DND-41 (cell line): ENCODE measurements around the gene ITGA7.
"Not testable (repeated sequence)": the region's sequence is repeated elsewhere in the genome, so short reads cannot be mapped to it uniquely, and the experiment has no call there.

Experiments
- ATAC-seq: fragments of 200-7000 bp; cut with Tn5 transposase; 3 replicates; pipeline ENCODE4 v1.9.1; 2021; ENCODE audit warnings: low read depth; ENCODE audit not compliant: insufficient read depth
- DNase-seq: peaks from one replicate; pipeline ENCODE4 v3.0.0-alpha.2; 2020
- H2AFZ ChIP-seq: 2 replicates; pipeline ENCODE4 v1.6.0; 2012; ENCODE audit warnings: low read depth, low read length
- H3K27ac ChIP-seq: 2 replicates; pipeline ENCODE4 v1.5.1; 2012; ENCODE audit warnings: low read length, inconsistent platforms
- H3K27me3 ChIP-seq: fragments of 200-600 bp; sonication (generic); 2 replicates; pipeline ENCODE4 v1.6.0; 2012; ENCODE audit warnings: low read length, mild to moderate bottlenecking, inconsistent platforms; ENCODE audit not compliant: insufficient read depth, poor library complexity
- H3K36me3 ChIP-seq: 2 replicates; pipeline ENCODE4 v1.5.1; 2012; ENCODE audit warnings: low read length, inconsistent platforms; ENCODE audit not compliant: insufficient read depth
- H3K4me1 ChIP-seq: 2 replicates; pipeline ENCODE4 v1.5.1; 2012; ENCODE audit warnings: mild to moderate bottlenecking, low read length; ENCODE audit not compliant: insufficient read depth
- H3K4me2 ChIP-seq: 2 replicates; pipeline ENCODE4 v1.6.0; 2012; ENCODE audit warnings: mild to moderate bottlenecking, moderate library complexity, low read length, inconsistent platforms; ENCODE audit not compliant: insufficient read depth
- H3K4me3 ChIP-seq, 2 experiments: fragments of 200-600 bp in 1 of 2; shearing (Covaris generic) in 1 of 2; 2 replicates each; pipeline ENCODE4 v1.5.1; 2012 to 2016; ENCODE audit warnings: inconsistent platforms in 2 of 2, low read length in 2 of 2, mild to moderate bottlenecking in 2 of 2, low read depth in 1 of 2, moderate library complexity in 1 of 2
- H3K79me2 ChIP-seq: 2 replicates; pipeline ENCODE4 v1.6.0; 2012; ENCODE audit warnings: low read length, inconsistent platforms; ENCODE audit not compliant: insufficient read depth
- H3K9ac ChIP-seq: 2 replicates; pipeline ENCODE4 v1.6.0; 2012; ENCODE audit warnings: low read depth, mild to moderate bottlenecking, inconsistent platforms, low read length, moderate library complexity
- H3K9me3 ChIP-seq: 2 replicates; pipeline ENCODE4 v1.5.1; 2012; ENCODE audit warnings: low read length, moderate library complexity, mild to moderate bottlenecking, inconsistent platforms; ENCODE audit not compliant: insufficient read depth, severe bottlenecking
- H4K20me1 ChIP-seq: 2 replicates; pipeline ENCODE4 v1.6.0; 2012; ENCODE audit warnings: low read length; ENCODE audit not compliant: insufficient read depth
- CTCF ChIP-seq: IDR thresholded peaks from 2 replicates; pipeline ENCODE4 v1.5.1; 2012; ENCODE audit warnings: borderline replicate concordance, low read length, moderate library complexity, mild to moderate bottlenecking; ENCODE audit not compliant: poor library complexity, severe bottlenecking; ENCODE audit errors: extremely low read depth
- EZH2 ChIP-seq: IDR thresholded peaks from 3 replicates; pipeline ENCODE4 v1.6.1; 2012; ENCODE audit warnings: borderline replicate concordance, low read depth, mild to moderate bottlenecking, moderate library complexity, low read length, inconsistent platforms; ENCODE audit not compliant: severe bottlenecking

ITGA7 gene

GRCh38 chr12:55651299-55651683 is 56.4 kb downstream of the ITGA7 start:
- H3K4me2 ChIP-seq: no peak overlapping the region
- H3K79me2 ChIP-seq: no peaks in the 10 kb centered on the region
- no peak overlapping the region for H3K4me3 ChIP-seq
- no peak overlapping the region for H3K9ac ChIP-seq
- no peaks in the 10 kb centered on the region for H3K36me3 ChIP-seq
- DNase-seq (no peak), ATAC-seq (no peak)
- H3K27ac ChIP-seq: no peak overlapping the region
- no peaks in the 10 kb centered on the region for H3K4me1 ChIP-seq
- peaks cover 2% of the 10 kb centered on the region for H3K9me3 ChIP-seq
- no peaks in the 10 kb centered on the region for H3K27me3 ChIP-seq
- H2AFZ ChIP-seq: no peak overlapping the region
- H4K20me1 ChIP-seq: no peaks in the 10 kb centered on the region
- TF ChIP-seq CTCF (no peak), EZH2 (no peak)

- H3K4me2 ChIP-seq, H4K20me1 ChIP-seq, H3K27ac ChIP-seq, H3K9me3 ChIP-seq, H3K36me3 ChIP-seq, H3K4me1 ChIP-seq, H3K4me3 ChIP-seq, H3K9ac ChIP-seq, ATAC-seq, H2AFZ ChIP-seq, H3K27me3 ChIP-seq, H3K79me2 ChIP-seq, DNase-seq: not testable (repeated sequence)
These were observed 56.9 kb downstream of the ITGA7 start for GRCh38 chr12:55650620-55651298.

GRCh38 chr12:55647027-55647426 is 60.7 kb downstream of the ITGA7 start:
- Histone ChIP-seq H3K9me3 (peaks cover 2% of the 10 kb centered on the region), H3K27me3 (no peaks in the 10 kb centered on the region), H3K4me2 (no peak overlapping the region), H3K79me2 (no peaks in the 10 kb centered on the region), H3K4me1 (0 out of 2 replicates have a peak, but pooled peaks cover 3% of the 10 kb centered on the region), H2AFZ (no peak overlapping the region), H3K36me3 (no peaks in the 10 kb centered on the region), H4K20me1 (no peaks in the 10 kb centered on the region), H3K9ac (no peak overlapping the region), H3K4me3 (no peak overlapping the region), H3K27ac (no peak overlapping the region)
- DNase-seq (no peak), ATAC-seq (no peak)
- TF ChIP-seq CTCF: no peak

GRCh38 chr12:55644591-55644990 is 63.1 kb downstream of the ITGA7 start:
- no peak overlapping the region for H3K27ac ChIP-seq
- H4K20me1 ChIP-seq: no peaks in the 10 kb centered on the region
- H3K4me2 ChIP-seq: no peak overlapping the region
- H3K27me3 ChIP-seq: peaks cover 13% of the 10 kb centered on the region
- H3K4me3 ChIP-seq: no peak overlapping the region
- no peaks in the 10 kb centered on the region for H3K79me2 ChIP-seq
- H3K9ac ChIP-seq: no peak overlapping the region
- ATAC-seq: no peak
- no peak overlapping the region for H2AFZ ChIP-seq
- no peak for DNase-seq
- 0 out of 2 replicates have a peak, but pooled peaks cover 3% of the 10 kb centered on the region for H3K4me1 ChIP-seq
- no peak for TF ChIP-seq EZH2
- peaks cover 2% of the 10 kb centered on the region for H3K9me3 ChIP-seq
- no peaks in the 10 kb centered on the region for H3K36me3 ChIP-seq
